GM23338 (cell line): Measurements from ENCODE around the gene MIER2. TPM values are rescaled to one million over a fixed set of nuclear protein-coding genes. Genes with fewer than 3 reads are reported as not detected.
A peak's percentile ranks its signal among the peaks of the same experiment; 100 is the strongest.

Source experiments
- ATAC-seq: fragments of 200-7000 bp; cut with Tn5 transposase; 3 replicates; pipeline ENCODE4 v1.9.1; 2020
- DNase-seq: peaks from one replicate; pipeline ENCODE4 v3.0.0-alpha.2; 2015; ENCODE audit warnings: low spot score
- H2AFZ ChIP-seq: fragments of 200-600 bp; sonication (generic); 2 replicates; pipeline ENCODE4 v1.8.0; 2016; ENCODE audit warnings: antibody characterized with exemption, mild to moderate bottlenecking, moderate library complexity
- H3F3A ChIP-seq: fragments of 200-600 bp; sonication (generic); replicated peaks from 2 replicates; pipeline ENCODE4 v1.8.0; 2017; ENCODE audit warnings: antibody characterized with exemption, mixed run types, low read depth
- H3K27ac ChIP-seq: fragments of 200-600 bp; sonication (generic); 2 replicates; pipeline ENCODE4 v1.6.1; 2016; ENCODE audit warnings: low read depth
- H3K27me3 ChIP-seq: fragments of 200-600 bp; sonication (generic); 2 replicates; pipeline ENCODE4 v1.8.0; 2016; ENCODE audit warnings: mild to moderate bottlenecking, mixed run types, moderate library complexity; ENCODE audit not compliant: insufficient read depth
- H3K36me3 ChIP-seq: fragments of 200-600 bp; sonication (generic); 2 replicates; pipeline ENCODE4 v1.8.0; 2016; ENCODE audit warnings: mild to moderate bottlenecking; ENCODE audit not compliant: insufficient read depth
- H3K4me1 ChIP-seq: fragments of 200-600 bp; sonication (generic); 2 replicates; pipeline ENCODE4 v1.8.0; 2016; ENCODE audit warnings: mild to moderate bottlenecking, moderate library complexity; ENCODE audit not compliant: insufficient read depth
- H3K4me2 ChIP-seq: fragments of 200-600 bp; sonication (generic); 2 replicates; pipeline ENCODE4 v1.7.1; 2017; ENCODE audit warnings: mixed run types
- H3K4me3 ChIP-seq: fragments of 200-600 bp; sonication (generic); 2 replicates; pipeline ENCODE4 v1.6.1; 2016; ENCODE audit warnings: mixed run types
- H3K79me2 ChIP-seq: fragments of 200-600 bp; sonication (generic); replicated peaks from 2 replicates; pipeline ENCODE4 v1.8.0; 2017; ENCODE audit warnings: mild to moderate bottlenecking; ENCODE audit not compliant: insufficient read depth
- H3K9me2 ChIP-seq: fragments of 200-600 bp; sonication (generic); 2 replicates; pipeline ENCODE4 v1.8.0; 2017; ENCODE audit not compliant: insufficient read depth
- H4K20me1 ChIP-seq: fragments of 200-600 bp; sonication (generic); replicated peaks from 2 replicates; pipeline ENCODE4 v1.8.0; 2017; ENCODE audit warnings: mild to moderate bottlenecking; ENCODE audit not compliant: insufficient read depth
- H3K27ac Mint-ChIP-seq: 2 replicates; pipeline ENCODE4 v1.8.0; 2020; ENCODE audit warnings: inconsistent platforms, mild to moderate bottlenecking, moderate library complexity, mixed read lengths
- H3K27me3 Mint-ChIP-seq: 3 replicates; pipeline ENCODE4 v1.8.0; 2022; ENCODE audit warnings: low read depth, mild to moderate bottlenecking, moderate library complexity, mixed read lengths, inconsistent platforms; ENCODE audit not compliant: insufficient read depth, poor library complexity
- H3K36me3 Mint-ChIP-seq: 3 replicates; pipeline ENCODE4 v1.8.0; 2021; ENCODE audit warnings: low read depth, mild to moderate bottlenecking, inconsistent platforms, moderate library complexity, mixed read lengths
- H3K4me1 Mint-ChIP-seq: 3 replicates; pipeline ENCODE4 v1.8.0; 2020; ENCODE audit warnings: mild to moderate bottlenecking, inconsistent platforms, mixed read lengths
- H3K4me3 Mint-ChIP-seq: 3 replicates; pipeline ENCODE4 v1.8.0; 2021; ENCODE audit warnings: moderate library complexity, mild to moderate bottlenecking, inconsistent platforms, mixed read lengths
- H3K9me3 Mint-ChIP-seq: 3 replicates; pipeline ENCODE4 v1.8.0; 2020; ENCODE audit warnings: moderate library complexity, mild to moderate bottlenecking, inconsistent platforms, mixed read lengths
- CREB1 ChIP-seq: fragments of 250-450 bp; sonication (Bioruptor Pico); IDR thresholded peaks from 2 replicates; pipeline ENCODE4 v1.5.0; 2020; ENCODE audit warnings: low read depth, mild to moderate bottlenecking, moderate library complexity
- EZH2 ChIP-seq: fragments of 200-600 bp; sonication (generic); IDR thresholded peaks from one replicate; pipeline ENCODE4 v1.8.0; 2017; ENCODE audit warnings: antibody characterized with exemption, mild to moderate bottlenecking, low read depth; ENCODE audit not compliant: unreplicated experiment
- EZH2phosphoT487 ChIP-seq: fragments of 200-600 bp; sonication (generic); IDR thresholded peaks from one replicate; pipeline ENCODE4 v1.8.1; 2018; ENCODE audit warnings: antibody characterized with exemption; ENCODE audit not compliant: unreplicated experiment
- JUNB ChIP-seq: IDR thresholded peaks from one replicate; pipeline ENCODE4 v1.6.1; 2016; ENCODE audit warnings: antibody characterized with exemption; ENCODE audit not compliant: unreplicated experiment
- NANOG ChIP-seq: IDR thresholded peaks from 2 replicates; pipeline ENCODE4 v1.6.1; 2016; ENCODE audit warnings: antibody characterized with exemption, borderline replicate concordance
- POLR2AphosphoS5 ChIP-seq: IDR thresholded peaks from 2 replicates; pipeline ENCODE4 v1.6.1; 2016; ENCODE audit warnings: antibody characterized with exemption, low read depth
- STAT1 ChIP-seq: IDR thresholded peaks from one replicate; pipeline ENCODE4 v1.6.1; 2016; ENCODE audit warnings: antibody characterized with exemption; ENCODE audit not compliant: unreplicated experiment
- ZNF114 ChIP-seq: fragments of 250-450 bp; sonication (Bioruptor Pico); IDR thresholded peaks from 2 replicates; pipeline ENCODE4 v1.5.0; 2020; ENCODE audit warnings: mild to moderate bottlenecking, moderate library complexity
- ZNF331 ChIP-seq: fragments of 250-450 bp; sonication (Bioruptor Pico); IDR thresholded peaks from 2 replicates; pipeline ENCODE4 v1.5.0; 2020; ENCODE audit warnings: low read depth, mild to moderate bottlenecking, moderate library complexity
- polyA plus RNA-seq: library from polyadenylated mRNA; unstranded; fragments of >200 nt; fragmentation: Nextera tagmentation; extraction: Ambion mirVana; gene quantifications from 2 replicates; pipeline ENCODE4 v1.2.1, GENCODE V29; 2016
- total RNA-seq: library from RNA; depleted of rRNA; stranded (reverse); fragments of >200 nt; shearing (Covaris generic); gene quantifications from 2 replicates; pipeline ENCODE4 v1.2.3, GENCODE V29; 2014
- TF ChIP-seq, protein P1 (sequence below): IDR thresholded peaks from one replicate; pipeline ENCODE4 v1.6.1; 2018; ENCODE audit warnings: antibody characterized with exemption; ENCODE audit not compliant: unreplicated experiment
- TF ChIP-seq, protein P2 (sequence below), 2 experiments: fragments of 200-600 bp in 1 of 2; sonication (generic) in 1 of 2; conservative IDR thresholded peaks; 2 replicates each; pipeline versions ENCODE4 v1.5.1 to v1.6.1; 2016 to 2017; ENCODE audit warnings: antibody characterized with exemption in 2 of 2, low read depth in 2 of 2, mild to moderate bottlenecking in 2 of 2, moderate library complexity in 1 of 2
- TF ChIP-seq, protein P3 (sequence below): IDR thresholded peaks from 2 replicates; pipeline ENCODE4 v1.6.1; 2016; ENCODE audit warnings: antibody characterized with exemption

The MIER2 gene
- total and polyA plus RNA-seq, 2 experiments from 2014 or later = 30.2 to 37.9 TPM

DNA sequence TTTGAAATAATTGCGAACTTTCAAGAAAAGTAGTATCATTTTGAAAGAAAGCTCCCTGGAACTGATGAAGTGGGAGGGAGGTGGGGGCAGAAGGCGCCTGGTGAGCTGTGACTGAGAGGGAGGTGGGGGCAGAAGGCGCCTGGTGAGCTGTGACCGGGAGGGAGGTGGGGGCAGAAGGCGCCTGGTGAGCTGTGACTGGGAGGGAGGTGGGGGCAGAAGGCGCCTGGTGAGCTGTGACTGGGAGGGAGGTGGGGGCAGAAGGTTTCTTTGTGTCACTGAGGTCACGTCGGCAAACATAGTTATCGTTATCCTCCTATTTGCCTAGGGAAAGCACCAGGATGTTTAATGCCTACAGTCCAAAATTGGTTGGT is 40.2 kb upstream of the MIER2 start (continued):
- TF ChIP-seq, protein P1, sequence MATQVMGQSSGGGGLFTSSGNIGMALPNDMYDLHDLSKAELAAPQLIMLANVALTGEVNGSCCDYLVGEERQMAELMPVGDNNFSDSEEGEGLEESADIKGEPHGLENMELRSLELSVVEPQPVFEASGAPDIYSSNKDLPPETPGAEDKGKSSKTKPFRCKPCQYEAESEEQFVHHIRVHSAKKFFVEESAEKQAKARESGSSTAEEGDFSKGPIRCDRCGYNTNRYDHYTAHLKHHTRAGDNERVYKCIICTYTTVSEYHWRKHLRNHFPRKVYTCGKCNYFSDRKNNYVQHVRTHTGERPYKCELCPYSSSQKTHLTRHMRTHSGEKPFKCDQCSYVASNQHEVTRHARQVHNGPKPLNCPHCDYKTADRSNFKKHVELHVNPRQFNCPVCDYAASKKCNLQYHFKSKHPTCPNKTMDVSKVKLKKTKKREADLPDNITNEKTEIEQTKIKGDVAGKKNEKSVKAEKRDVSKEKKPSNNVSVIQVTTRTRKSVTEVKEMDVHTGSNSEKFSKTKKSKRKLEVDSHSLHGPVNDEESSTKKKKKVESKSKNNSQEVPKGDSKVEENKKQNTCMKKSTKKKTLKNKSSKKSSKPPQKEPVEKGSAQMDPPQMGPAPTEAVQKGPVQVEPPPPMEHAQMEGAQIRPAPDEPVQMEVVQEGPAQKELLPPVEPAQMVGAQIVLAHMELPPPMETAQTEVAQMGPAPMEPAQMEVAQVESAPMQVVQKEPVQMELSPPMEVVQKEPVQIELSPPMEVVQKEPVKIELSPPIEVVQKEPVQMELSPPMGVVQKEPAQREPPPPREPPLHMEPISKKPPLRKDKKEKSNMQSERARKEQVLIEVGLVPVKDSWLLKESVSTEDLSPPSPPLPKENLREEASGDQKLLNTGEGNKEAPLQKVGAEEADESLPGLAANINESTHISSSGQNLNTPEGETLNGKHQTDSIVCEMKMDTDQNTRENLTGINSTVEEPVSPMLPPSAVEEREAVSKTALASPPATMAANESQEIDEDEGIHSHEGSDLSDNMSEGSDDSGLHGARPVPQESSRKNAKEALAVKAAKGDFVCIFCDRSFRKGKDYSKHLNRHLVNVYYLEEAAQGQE = no peak
- TF ChIP-seq POLR2AphosphoS5 = no peak
- TF ChIP-seq ZNF331 = no peak
- no peak for TF ChIP-seq EZH2

DNA sequence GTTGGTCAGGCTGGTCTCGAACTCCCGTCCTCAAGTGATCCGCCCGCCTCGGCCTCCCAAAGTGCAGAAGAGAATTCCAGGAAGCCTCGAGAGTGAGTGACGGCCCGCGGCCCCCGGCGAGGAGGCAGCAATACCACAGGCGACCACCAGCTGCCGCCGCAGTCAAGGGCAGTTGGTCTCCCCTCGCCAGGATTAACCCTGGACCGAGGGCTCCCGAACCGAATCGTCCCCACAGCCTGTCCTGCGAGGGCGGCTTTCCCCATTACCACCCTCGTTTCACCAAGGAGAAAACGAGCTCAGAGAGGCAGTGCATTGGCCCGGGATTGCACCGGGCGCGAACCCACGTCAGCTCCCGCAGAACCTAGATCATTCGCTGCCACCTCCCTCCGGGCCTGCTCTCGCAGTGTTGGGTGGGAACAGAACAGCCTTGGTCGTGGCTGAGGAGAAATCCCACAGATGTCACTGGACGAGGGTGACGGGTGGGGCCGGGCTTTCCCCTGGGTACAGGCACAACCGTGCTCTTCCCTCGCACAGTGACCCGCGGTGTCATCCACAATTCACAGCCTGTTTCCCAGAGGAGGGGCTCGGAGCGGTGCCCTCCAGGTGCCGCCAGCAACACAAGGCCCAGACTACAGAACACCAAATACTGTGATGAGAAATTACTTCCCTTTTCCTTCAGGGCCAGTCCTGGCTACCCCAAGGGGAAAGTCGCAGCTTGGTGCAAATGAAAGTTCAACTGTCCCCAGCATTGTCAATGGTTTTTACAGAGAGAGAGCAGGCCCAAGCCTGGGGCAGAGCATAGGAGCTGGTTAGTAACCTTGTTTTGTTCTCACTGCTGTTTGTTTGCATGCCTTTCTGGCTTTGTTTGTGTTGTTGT is 39.6 kb upstream of the MIER2 start:
- H3K27ac ChIP-seq = no peak overlapping the region
- H3K27ac Mint-ChIP-seq = no peak overlapping the region; the same call in 1 of the 2 replicates
- no peaks in the 10 kb centered on the region for H3K79me2 ChIP-seq
- H4K20me1 ChIP-seq = no peaks in the 10 kb centered on the region
- peaks cover 20% of the 10 kb centered on the region for H3K4me1 Mint-ChIP-seq
- DNase-seq = peak; percentile 89
- peaks cover 25% of the 10 kb centered on the region for H3K27me3 Mint-ChIP-seq
- peaks cover 3% of the 10 kb centered on the region; the same call in 2 of the 3 replicates for H3K36me3 Mint-ChIP-seq
- ATAC-seq = peak; percentile 97
- no peak overlapping the region for H3K4me3 ChIP-seq
- H3K4me2 ChIP-seq = no peak overlapping the region; the same call in 1 of the 2 replicates
- no peaks in the 10 kb centered on the region for H3F3A ChIP-seq
- H3K27me3 ChIP-seq = no peaks in the 10 kb centered on the region
- H2AFZ ChIP-seq = peak overlapping the region; percentile 90
- peaks cover 16% of the 10 kb centered on the region; the same call in 1 of the 2 replicates for H3K4me1 ChIP-seq
- peaks cover 25% of the 10 kb centered on the region for H3K9me3 Mint-ChIP-seq
- no peak overlapping the region for H3K4me3 Mint-ChIP-seq
- no peak for TF ChIP-seq POLR2AphosphoS5
- TF ChIP-seq, protein P2, sequence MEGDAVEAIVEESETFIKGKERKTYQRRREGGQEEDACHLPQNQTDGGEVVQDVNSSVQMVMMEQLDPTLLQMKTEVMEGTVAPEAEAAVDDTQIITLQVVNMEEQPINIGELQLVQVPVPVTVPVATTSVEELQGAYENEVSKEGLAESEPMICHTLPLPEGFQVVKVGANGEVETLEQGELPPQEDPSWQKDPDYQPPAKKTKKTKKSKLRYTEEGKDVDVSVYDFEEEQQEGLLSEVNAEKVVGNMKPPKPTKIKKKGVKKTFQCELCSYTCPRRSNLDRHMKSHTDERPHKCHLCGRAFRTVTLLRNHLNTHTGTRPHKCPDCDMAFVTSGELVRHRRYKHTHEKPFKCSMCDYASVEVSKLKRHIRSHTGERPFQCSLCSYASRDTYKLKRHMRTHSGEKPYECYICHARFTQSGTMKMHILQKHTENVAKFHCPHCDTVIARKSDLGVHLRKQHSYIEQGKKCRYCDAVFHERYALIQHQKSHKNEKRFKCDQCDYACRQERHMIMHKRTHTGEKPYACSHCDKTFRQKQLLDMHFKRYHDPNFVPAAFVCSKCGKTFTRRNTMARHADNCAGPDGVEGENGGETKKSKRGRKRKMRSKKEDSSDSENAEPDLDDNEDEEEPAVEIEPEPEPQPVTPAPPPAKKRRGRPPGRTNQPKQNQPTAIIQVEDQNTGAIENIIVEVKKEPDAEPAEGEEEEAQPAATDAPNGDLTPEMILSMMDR (conservative IDR thresholded peaks at IDR 0.05; ENCODE audit: low read depth in 2 of 2) = peak; percentile 56 to 90
- no peak for TF ChIP-seq STAT1
- no peaks in the 10 kb centered on the region for H3K9me2 ChIP-seq
- H3K36me3 ChIP-seq = no peaks in the 10 kb centered on the region

DNA sequence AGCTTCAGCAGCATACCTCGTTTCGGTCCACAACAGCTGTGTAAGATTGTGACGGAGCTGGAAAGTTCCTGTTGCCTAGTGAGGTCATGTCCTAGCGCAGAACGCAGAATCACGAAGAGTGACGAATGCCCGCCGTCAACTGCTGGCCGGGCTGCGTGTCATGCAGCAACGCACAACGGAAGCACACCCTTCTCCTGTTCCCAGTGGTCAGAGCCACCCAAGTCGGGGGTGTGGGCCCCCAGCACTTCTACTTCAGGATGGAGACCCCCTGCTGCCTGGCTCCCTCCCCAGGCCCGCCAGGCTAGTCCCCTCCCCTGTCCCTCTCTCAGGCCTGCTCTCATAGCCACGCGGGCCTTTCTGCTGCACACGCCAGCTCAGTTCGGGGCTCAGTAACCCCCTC is 38.4 kb upstream of the MIER2 start:
- Histone ChIP-seq H3K4me1 (peaks cover 16% of the 10 kb centered on the region; the same call in 1 of the 2 replicates), H3K27ac (no peak overlapping the region), H3K79me2 (no peaks in the 10 kb centered on the region), H3K27me3 (no peaks in the 10 kb centered on the region), H3K9me2 (no peaks in the 10 kb centered on the region), H3K4me2 (no peak overlapping the region), H4K20me1 (no peaks in the 10 kb centered on the region), H2AFZ (no peak overlapping the region), H3K36me3 (no peaks in the 10 kb centered on the region), H3F3A (no peaks in the 10 kb centered on the region), H3K4me3 (no peak overlapping the region)
- Mint-ChIP-seq H3K27me3 (peaks cover 20% of the 10 kb centered on the region), H3K9me3 (peaks cover 25% of the 10 kb centered on the region), H3K4me3 (no peak overlapping the region), H3K4me1 (peaks cover 17% of the 10 kb centered on the region), H3K27ac (no peak overlapping the region), H3K36me3 (peaks cover 3% of the 10 kb centered on the region; the same call in 2 of the 3 replicates)
- ATAC-seq (no peak), DNase-seq (no peak)
- TF ChIP-seq, protein P2 (conservative IDR thresholded peaks at IDR 0.05; ENCODE audit: low read depth in 2 of 2) = no peak
- TF ChIP-seq, protein P3, sequence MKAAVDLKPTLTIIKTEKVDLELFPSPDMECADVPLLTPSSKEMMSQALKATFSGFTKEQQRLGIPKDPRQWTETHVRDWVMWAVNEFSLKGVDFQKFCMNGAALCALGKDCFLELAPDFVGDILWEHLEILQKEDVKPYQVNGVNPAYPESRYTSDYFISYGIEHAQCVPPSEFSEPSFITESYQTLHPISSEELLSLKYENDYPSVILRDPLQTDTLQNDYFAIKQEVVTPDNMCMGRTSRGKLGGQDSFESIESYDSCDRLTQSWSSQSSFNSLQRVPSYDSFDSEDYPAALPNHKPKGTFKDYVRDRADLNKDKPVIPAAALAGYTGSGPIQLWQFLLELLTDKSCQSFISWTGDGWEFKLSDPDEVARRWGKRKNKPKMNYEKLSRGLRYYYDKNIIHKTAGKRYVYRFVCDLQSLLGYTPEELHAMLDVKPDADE = no peak
- TF ChIP-seq STAT1 (no peak), CREB1 (no peak), NANOG (no peak), EZH2phosphoT487 (no peak), ZNF114 (CRISPR knock-in tag) (no peak), POLR2AphosphoS5 (no peak), ZNF331 (no peak), EZH2 (no peak), JUNB (no peak)
